H9 (cell line): Measurements from ENCODE around the gene SEC11A. TPM values are rescaled to one million over a fixed set of nuclear protein-coding genes. Genes with fewer than 3 reads are reported as not detected.

Experiments used
- DNase-seq: peaks from one replicate; pipeline ENCODE4 v3.0.0-alpha.2; 2017
- H2AFZ ChIP-seq: one replicate; pipeline ENCODE4 v1.6.1; 2013; ENCODE audit warnings: mild to moderate bottlenecking, low read length, control low read depth, moderate library complexity
- H2AK5ac ChIP-seq: 2 replicates; pipeline ENCODE4 v1.6.1; 2013; ENCODE audit warnings: low read length, control low read depth, mixed read lengths; ENCODE audit not compliant: insufficient read length
- H2BK120ac ChIP-seq: one replicate; pipeline ENCODE4 v1.6.1; 2013; ENCODE audit warnings: low read depth, mild to moderate bottlenecking, low read length, control low read depth, inconsistent platforms; ENCODE audit not compliant: poor library complexity, severe bottlenecking
- H2BK12ac ChIP-seq: 2 replicates; pipeline ENCODE4 v1.6.1; 2013; ENCODE audit warnings: low read length, control low read depth, mixed read lengths, low read depth; ENCODE audit not compliant: insufficient read length
- H2BK15ac ChIP-seq: 2 replicates; pipeline ENCODE4 v1.6.1; 2013; ENCODE audit warnings: low read depth, low read length, control low read depth
- H2BK20ac ChIP-seq: one replicate; pipeline ENCODE4 v1.6.1; 2013; ENCODE audit warnings: low read depth, mild to moderate bottlenecking, low read length, control low read depth, inconsistent platforms; ENCODE audit not compliant: poor library complexity, severe bottlenecking
- H2BK5ac ChIP-seq: 2 replicates; pipeline ENCODE4 v1.6.1; 2013; ENCODE audit warnings: low read length, control low read depth, mixed read lengths; ENCODE audit not compliant: insufficient read length
- H3K14ac ChIP-seq: 2 replicates; pipeline ENCODE4 v1.6.1; 2013; ENCODE audit warnings: low read length, control low read depth; ENCODE audit not compliant: insufficient read depth
- H3K18ac ChIP-seq: 2 replicates; pipeline ENCODE4 v1.6.1; 2013; ENCODE audit warnings: low read depth, mild to moderate bottlenecking, mixed read lengths, low read length, control low read depth; ENCODE audit not compliant: insufficient read length
- H3K23ac ChIP-seq: 2 replicates; pipeline ENCODE4 v1.6.1; 2013; ENCODE audit warnings: low read length, control low read depth, mixed read lengths, low read depth; ENCODE audit not compliant: insufficient read length
- H3K23me2 ChIP-seq: 2 replicates; pipeline ENCODE4 v1.6.1; 2013; ENCODE audit warnings: low read depth, mild to moderate bottlenecking, mixed read lengths, low read length, control low read depth; ENCODE audit not compliant: insufficient read length, poor library complexity, severe bottlenecking
- H3K27ac ChIP-seq: 2 replicates; pipeline ENCODE4 v1.5.1; 2013; ENCODE audit warnings: low read length, control low read depth, mixed read lengths, low read depth; ENCODE audit not compliant: insufficient read length
- H3K27me3 ChIP-seq: 2 replicates; pipeline ENCODE4 v1.6.1; 2013; ENCODE audit warnings: low read length, control low read depth, inconsistent platforms; ENCODE audit not compliant: insufficient read depth
- H3K4ac ChIP-seq: 2 replicates; pipeline ENCODE4 v1.6.1; 2013; ENCODE audit warnings: low read depth, mild to moderate bottlenecking, control low read depth, inconsistent platforms, low read length, moderate library complexity
- H3K4me1 ChIP-seq: 2 replicates; pipeline ENCODE4 v1.6.1; 2013; ENCODE audit warnings: low read length, control low read depth, inconsistent platforms; ENCODE audit not compliant: insufficient read depth
- H3K4me2 ChIP-seq: 2 replicates; pipeline ENCODE4 v1.6.1; 2013; ENCODE audit warnings: low read length, control low read depth, mixed read lengths; ENCODE audit not compliant: insufficient read length, insufficient read depth
- H3K56ac ChIP-seq: 2 replicates; pipeline ENCODE4 v1.6.1; 2013; ENCODE audit warnings: low read depth, mild to moderate bottlenecking, mixed read lengths, low read length, control low read depth; ENCODE audit not compliant: insufficient read length
- H3K79me1 ChIP-seq: 2 replicates; pipeline ENCODE4 v1.6.1; 2013; ENCODE audit warnings: low read depth, mild to moderate bottlenecking, moderate library complexity, low read length, control low read depth, inconsistent platforms; ENCODE audit not compliant: insufficient read depth, poor library complexity, severe bottlenecking
- H3K79me2 ChIP-seq: 2 replicates; pipeline ENCODE4 v1.6.1; 2013; ENCODE audit warnings: low read length, control low read depth, inconsistent platforms; ENCODE audit not compliant: insufficient read depth
- H3K9ac ChIP-seq: 2 replicates; pipeline ENCODE4 v1.6.1; 2013; ENCODE audit warnings: low read length, control low read depth, mixed read lengths; ENCODE audit not compliant: insufficient read length; ENCODE audit errors: extremely low read depth
- H3K9me3 ChIP-seq: one replicate; pipeline ENCODE4 v1.6.1; 2013; ENCODE audit warnings: low read depth, low read length, inconsistent platforms; ENCODE audit not compliant: control insufficient read depth
- H3T11ph ChIP-seq: one replicate; pipeline ENCODE4 v1.6.1; 2013; ENCODE audit warnings: mild to moderate bottlenecking, low read length, control low read depth, inconsistent platforms
- H4K20me1 ChIP-seq: one replicate; pipeline ENCODE4 v1.6.1; 2013; ENCODE audit not compliant: control insufficient read depth, insufficient read length, insufficient read depth
- H4K5ac ChIP-seq: 2 replicates; pipeline ENCODE4 v1.6.1; 2013; ENCODE audit warnings: low read depth, mild to moderate bottlenecking, mixed read lengths, low read length, control low read depth; ENCODE audit not compliant: insufficient read length
- H4K8ac ChIP-seq: replicated peaks from 2 replicates; pipeline ENCODE4 v1.6.1; 2013; ENCODE audit warnings: low read length, control low read depth, mixed read lengths, low read depth; ENCODE audit not compliant: insufficient read length
- H4K91ac ChIP-seq: 2 replicates; pipeline ENCODE4 v1.6.1; 2013; ENCODE audit warnings: low read depth, mild to moderate bottlenecking, moderate library complexity, mixed read lengths, low read length, control low read depth; ENCODE audit not compliant: insufficient read length
- H3K27ac Mint-ChIP-seq, 3 experiments: 2 replicates in 2 of 3; 3 replicates in 1 of 3; pipeline ENCODE4 v1.8.0; 2020 to 2021; ENCODE audit warnings: mixed read lengths in 3 of 3, mild to moderate bottlenecking in 1 of 3, moderate library complexity in 1 of 3
- H3K27me3 Mint-ChIP-seq: 2 replicates; pipeline ENCODE4 v1.8.0; 2021; ENCODE audit warnings: low read depth, mild to moderate bottlenecking, moderate library complexity, mixed read lengths
- H3K36me3 Mint-ChIP-seq, 3 experiments: 2 replicates in 2 of 3; 3 replicates in 1 of 3; pipeline ENCODE4 v1.8.0; 2020 to 2021; ENCODE audit warnings: low read depth in 3 of 3, mixed read lengths in 3 of 3; ENCODE audit not compliant: insufficient read depth in 1 of 3
- H3K4me1 Mint-ChIP-seq, 2 experiments: 2 replicates each; pipeline ENCODE4 v1.8.0; 2020; ENCODE audit warnings: mixed read lengths in 2 of 2
- H3K4me3 Mint-ChIP-seq, 2 experiments: 2 replicates in 1 of 2; 3 replicates in 1 of 2; pipeline ENCODE4 v1.8.0; 2020 to 2021; ENCODE audit warnings: mild to moderate bottlenecking in 2 of 2, mixed read lengths in 2 of 2, moderate library complexity in 1 of 2
- H3K9me3 Mint-ChIP-seq, 2 experiments: 2 replicates in 1 of 2; 3 replicates in 1 of 2; pipeline ENCODE4 v1.8.0; 2020; ENCODE audit warnings: mild to moderate bottlenecking in 2 of 2, mixed read lengths in 2 of 2, moderate library complexity in 1 of 2
- WGBS: extraction: QIAGEN DNeasy Blood & Tissue Kit; methylation state at CpG from one replicate; pipeline ENCODE4 v1.1.7; 2013; ENCODE audit warnings: missing lambda C conversion rate, low lambda C conversion rate, mixed read lengths; ENCODE audit not compliant: insufficient read length; ENCODE audit errors: extremely low coverage; 5-methylcytosine and 5-hydroxymethylcytosine counted together
- total RNA-seq: library from RNA; stranded (reverse); gene quantifications from 2 replicates; pipeline ENCODE4 v1.2.1, GENCODE V29; 2021
- TF ChIP-seq, protein P1 (sequence below): fragments of 200-600 bp; sonication (generic); conservative IDR thresholded peaks from 3 replicates; pipeline ENCODE4 v1.8.0; 2021; ENCODE audit warnings: antibody characterized with exemption, mild to moderate bottlenecking

SEC11A gene
- total RNA-seq, 1 experiment from 2014 or later = 250 TPM

DNA sequence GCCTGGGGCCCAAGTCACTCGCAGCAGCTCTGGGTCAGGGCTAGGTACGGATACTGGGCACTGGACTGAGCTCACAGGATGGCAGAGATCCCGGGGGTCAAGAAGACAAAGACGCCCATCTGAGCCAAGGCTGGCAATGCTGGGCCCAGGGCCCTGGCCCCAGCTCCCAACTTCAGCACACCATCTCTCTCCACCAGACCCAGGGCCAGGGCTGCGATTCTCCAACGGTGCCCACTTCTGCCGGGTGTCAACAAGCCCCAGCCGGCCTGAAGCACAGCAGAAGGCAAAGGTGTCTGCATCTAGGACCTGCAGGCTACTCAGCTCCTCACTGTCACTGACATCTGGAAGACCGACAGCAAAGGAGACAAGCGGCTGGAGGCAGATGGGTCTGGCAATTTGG is 70.4 kb downstream of the SEC11A start:
- no CpG with 5 or more reads among the region's 10 CpGs for WGBS
- no peak overlapping the region for H3K4me2 ChIP-seq
- no peak overlapping the region for H3K27ac Mint-ChIP-seq

More for the DNA sequence above, 70.4 kb downstream of the SEC11A start:
- H4K91ac ChIP-seq = no peak overlapping the region
- H3K4me1 Mint-ChIP-seq = no peaks in the 10 kb centered on the region
- H4K5ac ChIP-seq = no peak overlapping the region
- no peak overlapping the region for H3K27ac ChIP-seq
- no peaks in the 10 kb centered on the region for H3K9me3 ChIP-seq
- H3K4me1 ChIP-seq = no peaks in the 10 kb centered on the region
- no peak overlapping the region for H2BK20ac ChIP-seq
- H3K9ac ChIP-seq = no peak overlapping the region
- no peak overlapping the region for H2AFZ ChIP-seq
- no peak overlapping the region for H3K4ac ChIP-seq
- no peak overlapping the region for H3K14ac ChIP-seq
- H3K79me1 ChIP-seq = no peaks in the 10 kb centered on the region
- no peaks in the 10 kb centered on the region for H3K9me3 Mint-ChIP-seq
- no peak overlapping the region for H2BK120ac ChIP-seq
- H4K8ac ChIP-seq = no peak overlapping the region
- H2BK15ac ChIP-seq = no peak overlapping the region; the same call in 1 of the 2 replicates
- H3K56ac ChIP-seq = no peak overlapping the region
- H2AK5ac ChIP-seq = no peak overlapping the region
- peaks cover 36 to 85% (median 62%) of the 10 kb centered on the region in 3 experiments for H3K36me3 Mint-ChIP-seq
- no peaks in the 10 kb centered on the region for H3K27me3 ChIP-seq
- no peak overlapping the region for H3K23ac ChIP-seq
- no peaks in the 10 kb centered on the region for H3K79me2 ChIP-seq
- no peaks in the 10 kb centered on the region for H3K27me3 Mint-ChIP-seq
- H3T11ph ChIP-seq = no peak overlapping the region
- H2BK5ac ChIP-seq = no peak overlapping the region
- H2BK12ac ChIP-seq = no peak overlapping the region
- TF ChIP-seq, protein P1, sequence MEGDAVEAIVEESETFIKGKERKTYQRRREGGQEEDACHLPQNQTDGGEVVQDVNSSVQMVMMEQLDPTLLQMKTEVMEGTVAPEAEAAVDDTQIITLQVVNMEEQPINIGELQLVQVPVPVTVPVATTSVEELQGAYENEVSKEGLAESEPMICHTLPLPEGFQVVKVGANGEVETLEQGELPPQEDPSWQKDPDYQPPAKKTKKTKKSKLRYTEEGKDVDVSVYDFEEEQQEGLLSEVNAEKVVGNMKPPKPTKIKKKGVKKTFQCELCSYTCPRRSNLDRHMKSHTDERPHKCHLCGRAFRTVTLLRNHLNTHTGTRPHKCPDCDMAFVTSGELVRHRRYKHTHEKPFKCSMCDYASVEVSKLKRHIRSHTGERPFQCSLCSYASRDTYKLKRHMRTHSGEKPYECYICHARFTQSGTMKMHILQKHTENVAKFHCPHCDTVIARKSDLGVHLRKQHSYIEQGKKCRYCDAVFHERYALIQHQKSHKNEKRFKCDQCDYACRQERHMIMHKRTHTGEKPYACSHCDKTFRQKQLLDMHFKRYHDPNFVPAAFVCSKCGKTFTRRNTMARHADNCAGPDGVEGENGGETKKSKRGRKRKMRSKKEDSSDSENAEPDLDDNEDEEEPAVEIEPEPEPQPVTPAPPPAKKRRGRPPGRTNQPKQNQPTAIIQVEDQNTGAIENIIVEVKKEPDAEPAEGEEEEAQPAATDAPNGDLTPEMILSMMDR = no peak
- no peaks in the 10 kb centered on the region for H4K20me1 ChIP-seq
- no peak overlapping the region for H3K18ac ChIP-seq
- no peak overlapping the region for H3K4me3 Mint-ChIP-seq
- no peaks in the 10 kb centered on the region for H3K23me2 ChIP-seq
- no peak for DNase-seq
